Left cardiac atrium (tissue), 4 donors: ENCODE data around the gene FBXO15. TPM values are rescaled to one million over a fixed set of nuclear protein-coding genes. Genes with fewer than 3 reads are reported as not detected.

Source experiments
- ATAC-seq, 2 donors: fragments of 200-7000 bp; cut with Tn5 transposase; one replicate each; pipeline ENCODE4 v1.9.1; 2020; ENCODE audit warnings: mild to moderate bottlenecking in 2 of 2, moderate library complexity in 2 of 2
- DNase-seq: peaks from one replicate; pipeline ENCODE4 v3.0.0-alpha.2; 2020
- intact Hi-C, 2 donors: fragments of 100-400 bp; cut with DNase I; formaldehyde crosslinking; loops; one replicate each; pipeline versions ENCODE4 v1.14.1 to v1.15.1; 2022 to 2023
- total RNA-seq, 2 donors: library from RNA; stranded (reverse); fragmentation: NEBNext Ultra II Directional; extraction: Animal tissue kit (Norgen Biotek cat#: 25700); gene quantifications; one replicate each; pipeline ENCODE4 v1.2.1, GENCODE V29; 2021
- donor health status: DM: no; HTN: yes; CAD: no.
- donor health status: DM: no; HTN: yes; CAD: no; lungs with severe emphysema.
- donor health status: DM: yes; HTN: yes; CAD: no.
- donor health status: Dilated cardiomyopathy.

Gene FBXO15
- total RNA-seq, 2 donors from 2014 or later, result 0.47 TPM; not detected in 1

DNA sequence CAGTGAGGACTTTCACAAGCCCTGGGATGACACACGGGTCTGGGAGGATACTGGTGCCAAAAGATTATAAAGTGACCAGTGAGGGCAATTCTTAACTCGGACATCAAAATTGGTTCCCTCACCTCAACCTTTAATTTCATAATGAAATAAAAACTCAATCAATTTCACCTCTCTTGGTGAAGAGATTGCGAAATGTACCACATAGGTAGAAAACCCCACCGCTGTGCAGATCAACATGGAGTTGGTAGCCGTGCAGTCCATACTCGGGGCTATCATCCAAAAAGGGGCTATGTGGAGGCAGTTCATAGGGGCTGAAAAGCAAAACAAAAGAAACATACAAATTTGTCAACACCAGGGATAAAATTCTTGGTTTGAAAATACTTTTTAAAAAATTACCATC, 24.4 kb downstream of the FBXO15 start:
- ATAC-seq, result no peak
- DNase-seq, result no peak
- intact Hi-C loops, result no loop called here

- ATAC-seq (peak in 1 of 2 donors; percentile 23), DNase-seq (no peak)
- intact Hi-C loops, result loop anchor here in 1 of 2 donors (5.0 kb wide), 1 partner anchor 1355 kb away; no protein-coding TSS in a partner anchor
These were observed 30.7 kb downstream of the FBXO15 start for GRCh38 chr18:74116633-74117554.

DNA sequence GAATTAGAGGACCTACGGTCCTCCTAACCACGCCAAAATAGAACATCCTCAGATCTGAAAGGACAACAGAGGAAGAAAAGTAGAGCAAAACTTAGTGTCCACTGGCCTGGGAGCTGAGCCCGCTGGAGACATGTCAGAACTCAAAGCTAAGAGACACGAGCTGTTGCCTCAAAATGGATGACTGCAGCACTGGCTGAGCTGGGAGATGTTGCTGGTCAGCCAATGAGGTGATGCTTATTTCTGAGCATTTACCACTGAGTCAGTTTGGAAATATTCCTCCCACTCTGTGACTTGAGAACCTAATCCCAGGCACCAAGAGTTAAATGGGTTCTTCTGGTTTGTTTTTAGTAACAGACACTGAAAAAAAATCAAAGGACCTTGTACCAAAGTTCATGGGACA, 32.6 kb downstream of the FBXO15 start:
- no peak for ATAC-seq
- no peak for DNase-seq
- intact Hi-C loops, result loop anchor here in 1 of 2 donors (5.0 kb wide), 1 partner anchor 1353 kb away; no protein-coding TSS in a partner anchor

GRCh38 chr18:74114116-74114515, 33.5 kb downstream of the FBXO15 start:
- no peak for DNase-seq
- no peak for ATAC-seq
- intact Hi-C loops, result no loop called here

DNA sequence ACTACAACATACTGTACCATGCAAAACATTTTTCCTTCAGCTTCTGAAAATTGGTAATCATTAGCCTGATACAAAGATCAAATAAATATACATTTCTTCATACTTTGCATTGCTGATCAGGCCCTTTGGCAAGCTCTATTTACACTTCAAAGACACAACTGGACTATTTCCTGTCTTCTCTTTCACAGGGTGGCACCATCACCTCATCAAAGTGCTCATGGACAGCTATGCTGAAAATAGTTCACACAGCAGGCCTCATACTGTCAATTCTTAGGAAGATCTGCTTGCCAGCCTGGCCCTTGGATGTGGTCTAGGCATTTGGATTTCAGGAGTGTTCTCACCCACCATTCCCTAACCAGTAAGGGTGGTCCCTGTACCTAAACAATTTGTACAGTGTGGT, 33.9 kb downstream of the FBXO15 start:
- ATAC-seq, result no peak
- no peak for DNase-seq
- intact Hi-C loops, result no loop called here

GRCh38 chr18:74110976-74111375, 36.7 kb downstream of the FBXO15 start:
- DNase-seq, result no peak
- no peak for ATAC-seq
- intact Hi-C loops, result no loop called here

- ATAC-seq (no peak), DNase-seq (no peak)
- intact Hi-C loops, result no loop called here
These were observed 37.5 kb downstream of the FBXO15 start for GRCh38 chr18:74110149-74110548.

DNA sequence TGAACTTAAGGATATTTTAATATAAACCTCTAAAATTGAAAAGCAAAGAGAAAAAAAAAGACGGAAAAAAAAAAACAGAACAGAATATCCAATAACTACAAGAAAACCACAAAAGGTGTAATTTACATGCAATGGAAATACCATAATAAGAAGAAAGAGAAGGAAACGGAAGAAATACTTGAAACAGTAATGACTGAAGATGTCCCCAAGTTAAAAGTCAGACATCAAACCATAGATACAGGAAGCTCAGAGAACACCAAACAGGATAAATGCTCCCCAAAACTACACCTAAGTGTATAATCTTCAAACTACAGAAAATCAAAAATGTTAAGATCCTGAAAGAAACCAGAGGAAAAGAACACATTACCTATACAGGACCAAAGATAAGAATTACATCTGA, 39.2 kb downstream of the FBXO15 start:
- intact Hi-C loops, result no loop called here
- ATAC-seq, result no peak

GRCh38 chr18:74097803-74098202, 49.8 kb downstream of the FBXO15 start:
- intact Hi-C loops, result no loop called here
- DNase-seq (no peak), ATAC-seq (no peak)

More for the DNA sequence above, 39.2 kb downstream of the FBXO15 start:
- no peak for DNase-seq

GRCh38 chr18:74092922-74093321, 54.7 kb downstream of the FBXO15 start:
- intact Hi-C loops, result no loop called here
- no peak for ATAC-seq
- DNase-seq, result no peak

DNA sequence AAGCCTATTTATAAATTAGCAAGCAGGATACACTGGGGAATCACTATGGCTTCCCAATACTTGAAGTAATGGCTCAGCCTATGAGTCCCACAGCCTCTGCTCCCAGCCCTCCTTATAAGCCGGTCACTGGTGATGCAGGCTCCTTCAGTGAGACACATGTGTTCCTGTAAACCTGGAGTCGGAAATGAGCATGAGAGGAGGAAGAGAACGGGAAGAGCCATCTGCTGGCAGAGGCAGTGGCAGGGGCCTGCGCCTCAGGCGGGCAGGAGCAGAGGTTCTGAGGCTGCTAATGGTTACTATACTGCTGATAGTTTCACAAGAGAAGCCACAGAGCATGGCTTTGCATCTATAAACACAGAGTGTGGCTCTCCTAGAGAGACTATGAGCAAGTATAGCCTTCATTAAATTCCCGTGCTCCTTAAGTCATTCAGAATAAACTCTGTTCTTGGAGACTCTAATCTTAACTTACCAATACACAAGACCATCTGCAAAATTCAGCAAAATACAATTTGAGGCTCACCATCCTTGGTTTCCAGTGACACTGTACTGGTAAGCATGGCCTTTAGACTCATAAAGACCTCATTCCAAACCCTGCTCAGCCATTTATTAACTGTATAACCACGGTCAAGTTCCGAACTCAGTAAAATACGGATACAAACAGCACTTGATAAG, 63.3 kb downstream of the FBXO15 start:
- DNase-seq (no peak), ATAC-seq (no peak)
- intact Hi-C loops, result no loop called here

GRCh38 chr18:74083557-74083952, 64.1 kb downstream of the FBXO15 start:
- ATAC-seq (no peak), DNase-seq (no peak)
- intact Hi-C loops, result no loop called here

- intact Hi-C loops, result no loop called here
These were observed 64.7 kb downstream of the FBXO15 start for GRCh38 chr18:74082742-74083556.

GRCh38 chr18:74081966-74082741, 65.5 kb downstream of the FBXO15 start:
- DNase-seq, result peak; percentile 35
- intact Hi-C loops, result no loop called here
- ATAC-seq, result peak; percentile 55 to 68

More at GRCh38 chr18:74082742-74083556, 64.7 kb downstream of the FBXO15 start:
- DNase-seq, result no peak
- ATAC-seq, result peak in 1 of 2 donors; percentile 27

DNA sequence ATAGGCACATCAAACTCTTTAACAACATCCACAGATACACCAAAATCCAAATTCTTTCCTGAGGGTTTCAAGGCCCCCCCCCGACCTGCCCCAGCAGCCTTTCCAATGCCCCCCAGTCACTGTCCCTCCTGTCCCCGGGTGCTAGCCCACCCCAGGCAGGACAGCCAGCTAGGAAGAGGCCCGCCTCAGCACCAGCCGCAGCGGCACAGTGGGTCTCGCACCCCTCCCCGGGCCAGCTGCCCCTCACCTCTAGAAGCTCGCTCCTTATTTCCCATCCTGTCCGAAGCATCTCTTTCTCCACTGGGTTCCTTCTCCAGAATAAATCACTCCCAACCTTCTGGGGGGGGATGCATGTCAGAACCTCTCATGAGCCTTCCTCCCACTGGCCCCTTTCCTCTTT, 69.4 kb downstream of the FBXO15 start:
- intact Hi-C loops, result no loop called here
- no peak for ATAC-seq
- DNase-seq, result no peak

- no peak for DNase-seq
- no peak for ATAC-seq
- intact Hi-C loops, result no loop called here
These were observed 72.7 kb downstream of the FBXO15 start for GRCh38 chr18:74074668-74075564.

DNA sequence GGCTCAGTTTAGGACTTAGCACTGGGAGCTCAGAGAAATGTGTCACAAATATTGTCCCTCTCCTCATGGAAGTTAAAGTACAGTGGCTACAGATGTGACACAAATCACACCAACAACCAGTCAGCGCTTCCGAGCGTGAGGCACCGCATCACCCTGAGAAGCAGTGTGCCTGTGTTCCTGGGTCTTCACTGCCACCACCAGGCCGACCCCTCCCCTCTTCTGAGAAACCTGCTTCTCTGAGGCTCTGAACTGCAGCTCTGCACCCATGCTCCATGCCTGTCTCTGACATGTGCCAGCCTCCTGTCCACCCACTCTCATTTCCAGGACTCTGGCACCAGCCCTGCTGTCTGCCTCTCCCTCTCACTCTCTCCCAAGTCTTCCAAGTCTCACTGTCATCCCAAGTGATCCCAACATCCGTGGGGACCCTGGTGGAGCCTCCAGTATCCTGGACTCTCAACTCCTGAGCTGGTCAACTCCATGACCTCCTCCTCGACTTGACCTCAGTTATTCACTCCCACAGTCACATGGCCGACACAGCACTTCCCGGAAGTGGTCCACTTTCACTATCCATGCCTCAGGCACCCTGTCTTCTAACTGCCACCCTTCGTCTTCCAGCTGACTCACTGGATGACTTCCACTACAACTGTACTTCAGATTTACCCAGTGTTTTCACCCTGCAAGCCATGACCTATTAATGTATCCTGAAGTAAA, 73.5 kb downstream of the FBXO15 start:
- ATAC-seq, result no peak
- no peak for DNase-seq
- intact Hi-C loops, result no loop called here
